GM08714 (cell line): ENCODE measurements around the gene DDX3X.
"Not testable (repeated sequence)": the region's sequence is repeated elsewhere in the genome, so short reads cannot be mapped to it uniquely, and the experiment has no call there.

Experiments used
- H3K4me3 ChIP-seq: fragments of 200-500 bp; sonication (Bioruptor generic); 2 replicates; pipeline ENCODE4 v1.5.1; 2014; ENCODE audit warnings: mild to moderate bottlenecking, low read length, inconsistent platforms
- ZNF274 ChIP-seq: IDR thresholded peaks from 2 replicates; pipeline ENCODE4 v1.6.1; 2012; ENCODE audit warnings: mild to moderate bottlenecking, low read depth, low read length

DDX3X gene

DNA sequence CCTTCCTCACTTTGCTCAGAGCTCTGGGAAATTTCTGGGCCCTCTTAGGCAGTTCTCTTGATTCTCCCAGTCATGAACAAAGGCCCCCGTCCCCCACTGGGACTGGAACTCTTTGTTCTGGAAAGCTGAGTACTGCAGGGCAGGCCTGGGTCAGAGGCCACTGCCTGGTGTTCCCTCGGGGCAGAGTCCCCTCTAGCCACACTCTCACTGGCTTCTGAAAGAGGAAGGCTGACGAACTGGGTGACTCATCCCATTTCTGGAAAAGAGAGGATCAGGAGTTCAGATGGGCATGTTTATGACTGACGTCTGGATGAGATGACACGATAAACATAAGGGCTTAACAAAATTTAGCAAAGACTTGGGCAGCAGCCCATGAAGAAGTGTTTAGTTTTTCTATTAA, 47.7 kb downstream of the DDX3X start:
- TF ChIP-seq ZNF274: no peak
- no peak overlapping the region for H3K4me3 ChIP-seq

GRCh38 chrX:41382714-41383645, 49.0 kb downstream of the DDX3X start:
- no peak for TF ChIP-seq ZNF274
- H3K4me3 ChIP-seq: no peak overlapping the region

- no peak overlapping the region for H3K4me3 ChIP-seq
- TF ChIP-seq ZNF274: no peak
Observed at GRCh38 chrX:41384051-41384705, 50.2 kb downstream of the DDX3X start.

DNA sequence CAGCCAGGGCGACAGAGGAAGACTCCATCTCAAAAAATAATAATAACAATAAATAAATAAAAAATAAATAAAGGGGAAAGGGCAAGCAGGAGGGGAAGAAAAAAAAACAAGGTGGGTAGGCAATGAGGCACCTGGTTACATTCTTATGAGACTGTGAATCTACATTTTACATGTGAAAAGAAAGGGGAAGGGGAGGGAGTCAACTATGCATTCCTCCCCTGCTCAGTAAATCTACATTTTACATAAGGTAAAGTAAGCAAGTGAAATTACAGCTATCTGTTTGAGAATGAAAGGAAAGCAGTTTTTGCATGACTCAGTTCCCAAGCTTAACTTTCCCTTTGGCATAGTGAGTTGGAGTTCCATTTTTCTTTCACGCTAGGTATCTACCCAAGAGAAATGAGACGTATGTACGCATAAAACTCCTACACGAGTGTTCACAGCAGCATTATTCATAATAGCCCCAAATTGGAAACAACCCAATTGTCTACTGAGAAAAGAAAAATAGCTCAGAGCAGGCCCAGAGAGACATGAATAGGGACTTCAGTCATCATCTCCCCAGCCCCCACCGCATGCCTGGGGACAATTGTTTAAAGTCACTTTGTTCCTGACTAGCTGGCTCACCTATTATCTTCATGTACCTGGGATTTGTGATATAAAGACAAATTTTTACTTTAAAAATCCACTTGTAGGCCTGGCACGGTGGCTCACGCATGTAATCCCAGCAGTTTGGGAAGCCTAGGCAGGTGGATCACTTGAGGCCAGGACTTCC, 52.4 kb downstream of the DDX3X start:
- TF ChIP-seq ZNF274: no peak
- H3K4me3 ChIP-seq: no peak overlapping the region

DNA sequence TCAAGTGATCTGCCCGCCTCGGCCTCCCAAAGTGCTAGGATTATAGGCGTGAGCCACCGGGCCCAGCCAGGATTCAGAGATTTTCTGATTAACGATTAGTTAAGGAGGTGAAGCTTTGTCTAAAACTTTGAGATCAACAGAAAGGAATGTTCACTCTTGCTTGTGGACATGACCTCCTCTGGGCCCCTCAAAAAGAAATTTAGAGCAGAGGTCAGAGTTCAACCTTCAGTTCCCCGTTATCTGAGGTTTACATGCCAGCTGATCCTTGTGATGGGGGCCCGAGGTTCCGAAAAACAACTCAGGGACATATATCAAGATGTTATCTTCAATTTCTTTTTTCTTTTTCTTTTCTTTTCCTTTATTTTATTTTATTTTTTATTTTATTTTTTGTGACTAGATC, 54.6 kb downstream of the DDX3X start:
- no peak overlapping the region for H3K4me3 ChIP-seq
- TF ChIP-seq ZNF274: no peak

GRCh38 chrX:41389311-41389888, 55.4 kb downstream of the DDX3X start:
- no peak overlapping the region for H3K4me3 ChIP-seq
- no peak for TF ChIP-seq ZNF274

DNA sequence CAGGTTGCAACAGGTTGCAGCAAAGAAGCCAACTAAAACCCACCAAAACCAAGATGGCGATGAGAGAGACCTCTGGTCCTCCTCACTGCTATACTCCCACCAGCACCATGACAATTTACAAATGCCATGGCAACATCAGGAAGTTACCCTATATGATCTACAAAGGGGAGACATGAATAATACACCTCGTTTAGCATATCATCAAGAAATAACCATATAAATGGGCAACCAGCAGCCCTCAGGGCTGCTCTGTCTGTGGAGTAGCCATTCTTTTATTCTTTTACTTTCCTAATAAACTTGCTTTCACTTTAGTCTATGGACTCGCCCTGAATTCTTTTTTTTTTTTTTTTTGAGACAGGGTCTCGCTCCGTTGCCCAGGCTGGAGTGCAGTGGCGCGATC, 56.6 kb downstream of the DDX3X start:
- H3K4me3 ChIP-seq: not testable (repeated sequence)

DNA sequence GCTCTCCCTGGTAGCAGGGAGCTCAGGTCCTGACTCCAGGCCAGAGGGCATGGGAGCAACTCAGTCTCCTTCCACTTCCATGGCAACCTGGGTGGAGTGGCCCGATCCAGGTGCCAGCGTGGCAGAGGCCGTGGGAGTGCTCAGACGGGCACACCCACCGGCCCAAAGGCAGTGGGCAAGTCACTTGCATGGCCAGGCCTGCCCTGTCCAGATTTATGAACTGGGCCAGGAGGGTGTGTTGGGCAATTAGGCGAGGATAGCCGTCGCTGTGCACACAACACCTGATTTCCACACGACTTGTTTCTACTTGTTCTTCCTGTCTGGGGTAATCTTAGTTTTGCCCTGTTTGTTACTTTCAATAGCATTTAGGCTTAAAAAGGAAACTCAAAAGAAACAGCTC, 57.6 kb downstream of the DDX3X start:
- TF ChIP-seq ZNF274: no peak
- no peak overlapping the region for H3K4me3 ChIP-seq

- no peak for TF ChIP-seq ZNF274
- no peak overlapping the region for H3K4me3 ChIP-seq
Observed at GRCh38 chrX:41394293-41394692, 60.3 kb downstream of the DDX3X start.

- no peak overlapping the region for H3K4me3 ChIP-seq
- TF ChIP-seq ZNF274: no peak
Observed at GRCh38 chrX:41397219-41397618, 63.3 kb downstream of the DDX3X start.

- TF ChIP-seq ZNF274: no peak
- no peak overlapping the region for H3K4me3 ChIP-seq
Observed at GRCh38 chrX:41397768-41398167, 63.8 kb downstream of the DDX3X start.

DNA sequence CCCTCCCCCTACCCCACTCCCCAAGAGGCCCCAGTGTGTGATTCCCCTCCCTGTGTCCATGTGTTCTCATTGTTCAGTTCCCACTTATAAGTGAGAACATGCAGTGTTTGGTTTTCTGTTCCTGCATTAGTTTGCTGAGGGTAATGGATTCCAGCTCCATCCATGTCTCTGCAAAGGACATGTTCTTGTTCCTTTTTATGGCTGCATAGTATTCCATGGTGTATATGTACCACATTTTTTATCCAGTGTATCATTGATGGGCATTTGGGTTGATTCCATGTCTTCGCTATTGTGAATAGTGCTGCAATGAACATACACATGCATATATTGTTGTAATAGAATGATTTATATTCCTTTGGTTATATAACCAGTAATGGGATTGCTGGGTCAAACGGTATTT, 68.6 kb downstream of the DDX3X start:
- not testable (repeated sequence) for H3K4me3 ChIP-seq

DNA sequence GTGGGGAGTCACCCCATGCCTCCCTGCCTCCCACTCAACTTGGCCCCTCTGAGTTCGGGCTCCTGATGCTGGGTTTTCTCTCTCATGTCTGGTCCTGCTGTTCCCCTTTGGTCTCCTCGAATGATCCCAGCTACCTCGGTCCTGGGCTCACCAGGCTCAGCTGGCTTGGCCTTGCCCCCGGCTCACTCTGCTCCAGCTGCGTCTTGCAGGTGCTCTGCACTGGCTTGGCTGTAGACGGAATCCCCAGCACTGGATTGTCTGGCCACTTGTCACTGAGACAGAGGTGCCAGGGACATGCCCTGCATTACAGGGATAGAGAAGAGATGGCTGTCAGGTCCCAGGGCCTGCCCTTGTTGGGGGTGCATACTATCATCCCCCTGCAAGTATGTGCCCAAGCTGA, 71.6 kb downstream of the DDX3X start:
- H3K4me3 ChIP-seq: no peak overlapping the region
- TF ChIP-seq ZNF274: no peak

GRCh38 chrX:41406201-41406600, 72.2 kb downstream of the DDX3X start:
- TF ChIP-seq ZNF274: no peak
- no peak overlapping the region for H3K4me3 ChIP-seq
